SK-N-MC (cell line): Measurements from ENCODE around the gene PDE4DIP.
"Not testable (repeated sequence)": the region's sequence is repeated elsewhere in the genome, so short reads cannot be mapped to it uniquely, and the experiment has no call there.

ENCODE experiments used
- EZH2 ChIP-seq: fragments of 200-600 bp; sonication (generic); IDR thresholded peaks from one replicate; pipeline ENCODE4 v1.6.1; 2017; ENCODE audit warnings: antibody characterized with exemption
- FOXP2 ChIP-seq: optimal IDR thresholded peaks from 2 replicates; pipeline ENCODE3; 2011; ENCODE audit warnings: mild to moderate bottlenecking, moderate library complexity; ENCODE audit not compliant: insufficient read depth; ENCODE audit errors: extremely low read length, control extremely low read depth
- POLR2AphosphoS5 ChIP-seq: IDR thresholded peaks from 2 replicates; pipeline ENCODE4 v1.6.1; 2012; ENCODE audit warnings: mild to moderate bottlenecking, low read depth, low read length, borderline replicate concordance

DNA sequence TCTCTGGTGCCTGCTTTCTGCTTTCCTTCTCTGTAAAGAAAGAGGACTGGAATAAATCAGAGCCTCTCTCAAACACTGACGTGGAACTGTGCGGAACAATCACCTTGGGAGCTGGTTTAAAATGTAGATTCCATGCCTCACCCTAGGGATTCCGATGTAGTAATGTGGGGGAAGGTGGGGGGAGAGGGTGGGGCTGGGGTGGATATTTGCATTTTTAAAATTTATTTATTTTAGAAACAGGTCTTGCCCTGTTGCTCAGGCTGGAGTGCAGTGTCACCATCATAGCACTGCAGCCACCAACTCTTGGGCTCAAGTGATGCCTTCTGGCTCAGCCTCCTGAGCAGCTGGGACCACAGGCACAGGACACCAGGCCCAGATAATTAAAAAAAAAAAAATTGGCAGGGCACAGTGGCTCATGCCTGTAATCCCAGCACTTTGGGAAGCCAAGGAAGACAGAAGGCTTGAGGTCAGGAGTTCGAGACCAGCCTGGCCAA is 45.9 kb downstream of the PDE4DIP start:
- TF ChIP-seq EZH2, POLR2AphosphoS5, FOXP2: not testable (repeated sequence)
